ENCODE measurements around the gene MAL.

- no peak for TF ChIP-seq CTCF (IDR thresholded peaks at IDR 0.05)
- no peak for TF ChIP-seq ZFX (IDR thresholded peaks at IDR 0.05; ENCODE audit: borderline replicate concordance)
Observed at GRCh38 chr2:95024371-95024770, 1.1 kb upstream of the MAL start.
